ENCODE results near the gene UBE2I. TPM values are rescaled to one million over a fixed set of nuclear protein-coding genes. Genes with fewer than 3 reads are reported as not detected.

UBE2I gene
- total and polyA plus RNA-seq, 2 donors (not counting 1 experiment from before 2014, with no cell fraction given): 42.1 to 142 TPM

DNA sequence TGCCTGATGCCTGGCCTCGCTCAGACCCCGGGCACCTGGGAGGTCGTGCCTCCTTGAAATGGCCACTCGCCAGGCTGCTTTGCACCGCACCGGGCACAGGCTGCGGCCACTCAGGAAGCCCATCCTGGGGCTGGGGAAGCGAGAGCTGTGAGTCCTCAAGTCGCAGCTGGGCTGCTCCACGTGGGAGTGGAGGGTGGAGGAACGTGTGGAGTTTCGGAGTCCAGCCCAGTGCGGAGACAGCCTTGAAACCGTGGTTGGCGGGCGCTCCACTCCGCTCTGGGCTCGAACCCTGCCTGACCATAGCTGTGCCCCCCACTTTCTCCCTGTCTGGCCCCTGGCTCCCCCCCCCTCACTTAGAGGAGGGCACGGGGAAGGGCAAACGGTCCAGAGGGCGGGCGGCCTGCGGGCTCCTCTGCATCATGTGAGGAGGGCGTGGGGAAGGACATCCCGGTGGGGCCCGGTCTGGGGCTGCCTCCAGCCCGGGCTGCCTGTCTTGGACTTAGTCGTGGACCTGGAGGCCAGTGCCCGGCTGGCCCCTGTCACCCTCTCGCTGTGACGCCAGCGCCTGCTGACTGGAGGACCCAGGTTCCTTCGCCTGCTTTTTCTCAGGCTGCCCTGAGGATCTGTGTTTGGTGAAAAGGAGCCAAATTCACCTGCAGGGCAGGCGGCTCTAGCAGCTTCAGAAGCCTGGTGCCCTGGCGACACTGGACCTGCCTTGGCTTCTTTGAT, 2.5 kb downstream of the UBE2I start:
- no peak for TF ChIP-seq EZH2 (IDR thresholded peaks at IDR 0.05; ENCODE audit: low read length, missing control alignments)
- TF ChIP-seq, protein P1, sequence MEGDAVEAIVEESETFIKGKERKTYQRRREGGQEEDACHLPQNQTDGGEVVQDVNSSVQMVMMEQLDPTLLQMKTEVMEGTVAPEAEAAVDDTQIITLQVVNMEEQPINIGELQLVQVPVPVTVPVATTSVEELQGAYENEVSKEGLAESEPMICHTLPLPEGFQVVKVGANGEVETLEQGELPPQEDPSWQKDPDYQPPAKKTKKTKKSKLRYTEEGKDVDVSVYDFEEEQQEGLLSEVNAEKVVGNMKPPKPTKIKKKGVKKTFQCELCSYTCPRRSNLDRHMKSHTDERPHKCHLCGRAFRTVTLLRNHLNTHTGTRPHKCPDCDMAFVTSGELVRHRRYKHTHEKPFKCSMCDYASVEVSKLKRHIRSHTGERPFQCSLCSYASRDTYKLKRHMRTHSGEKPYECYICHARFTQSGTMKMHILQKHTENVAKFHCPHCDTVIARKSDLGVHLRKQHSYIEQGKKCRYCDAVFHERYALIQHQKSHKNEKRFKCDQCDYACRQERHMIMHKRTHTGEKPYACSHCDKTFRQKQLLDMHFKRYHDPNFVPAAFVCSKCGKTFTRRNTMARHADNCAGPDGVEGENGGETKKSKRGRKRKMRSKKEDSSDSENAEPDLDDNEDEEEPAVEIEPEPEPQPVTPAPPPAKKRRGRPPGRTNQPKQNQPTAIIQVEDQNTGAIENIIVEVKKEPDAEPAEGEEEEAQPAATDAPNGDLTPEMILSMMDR (conservative IDR thresholded peaks at IDR 0.05 in 1 of 2, IDR thresholded peaks at IDR 0.05 in 1 of 2; ENCODE audit: low read depth in 1 of 2, low read length in 2 of 2): no peak
- Histone ChIP-seq H3K27me3 (ENCODE audit: control insufficient read depth, insufficient read depth, low read length) (no peaks in the 10 kb centered on the region), H2AFZ (ENCODE audit: low read length) (no peak overlapping the region), H3K79me2 (ENCODE audit: control insufficient read depth, insufficient read depth, low read length) (peaks cover 68% of the 10 kb centered on the region), H4K20me1 (ENCODE audit: control insufficient read depth, extremely low read depth, insufficient read depth, low read length) (peaks cover 3% of the 10 kb centered on the region), H3K9ac (ENCODE audit: insufficient read depth, low read length) (peak overlapping the region; percentile 30), H3K4me1 (ENCODE audit: control insufficient read depth, extremely low read depth, insufficient read depth, low read length) (peaks cover 10% of the 10 kb centered on the region), H3K4me2 (ENCODE audit: extremely low read depth, insufficient read depth, low read length) (peak overlapping the region; percentile 73), H3K4me3 (replicated peaks in 1 of 4; ENCODE audit: control extremely low read depth in 1 of 4, insufficient read depth in 1 of 4, low read depth in 3 of 4, low read length in 4 of 4) (peak overlapping the region; percentile 66 to 96 (median 90)), H3K9me3 (ENCODE audit: control insufficient read depth, insufficient read depth, low read depth, low read length) (no peaks in the 10 kb centered on the region), H3K27ac (ENCODE audit: insufficient read depth, low read length) (peak overlapping the region; percentile 23), H3K36me3 (ENCODE audit: control insufficient read depth, insufficient read depth, low read length) (peaks cover 29% of the 10 kb centered on the region)
- peak in 1 of 2 donors; percentile 25 for DNase-seq (ENCODE audit: low read depth in 2 of 2)

DNA sequence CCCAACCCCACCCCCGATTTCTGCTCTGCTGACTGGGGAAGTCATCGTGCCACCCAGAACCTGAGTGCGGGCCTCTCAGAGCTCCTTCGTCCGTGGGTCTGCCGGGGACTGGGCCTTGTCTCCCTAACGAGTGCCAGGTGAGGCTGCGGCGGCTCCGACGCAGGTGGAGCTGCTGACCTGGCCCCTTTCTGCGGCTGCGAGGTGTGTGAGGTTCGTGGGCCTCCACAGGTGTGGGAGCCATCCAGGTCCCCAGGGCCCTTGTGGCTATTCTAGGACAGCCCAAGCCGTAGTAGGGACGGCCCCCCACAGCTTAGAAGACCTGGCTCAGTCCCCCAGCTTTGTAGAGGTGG, 3.0 kb downstream of the UBE2I start:
- Histone ChIP-seq H2AFZ (ENCODE audit: low read length) (no peak overlapping the region), H3K27ac (ENCODE audit: insufficient read depth, low read length) (peak overlapping the region; percentile 23), H3K9ac (ENCODE audit: insufficient read depth, low read length) (peak overlapping the region; percentile 30), H3K27me3 (ENCODE audit: control insufficient read depth, insufficient read depth, low read length) (no peaks in the 10 kb centered on the region), H3K36me3 (ENCODE audit: control insufficient read depth, insufficient read depth, low read length) (peaks cover 33% of the 10 kb centered on the region), H3K79me2 (ENCODE audit: control insufficient read depth, insufficient read depth, low read length) (peaks cover 73% of the 10 kb centered on the region), H4K20me1 (ENCODE audit: control insufficient read depth, extremely low read depth, insufficient read depth, low read length) (peaks cover 3% of the 10 kb centered on the region), H3K4me3 (replicated peaks in 1 of 4; ENCODE audit: control extremely low read depth in 1 of 4, insufficient read depth in 1 of 4, low read depth in 3 of 4, low read length in 4 of 4) (peak overlapping the region in 3 of 4 experiments; percentile 7 to 66 (median 19)), H3K4me1 (ENCODE audit: control insufficient read depth, extremely low read depth, insufficient read depth, low read length) (peaks cover 10% of the 10 kb centered on the region), H3K9me3 (ENCODE audit: control insufficient read depth, insufficient read depth, low read depth, low read length) (no peaks in the 10 kb centered on the region), H3K4me2 (ENCODE audit: extremely low read depth, insufficient read depth, low read length) (peak overlapping the region; percentile 73)
- no peak for TF ChIP-seq EZH2 (IDR thresholded peaks at IDR 0.05; ENCODE audit: low read length, missing control alignments)
- TF ChIP-seq, protein P1 (conservative IDR thresholded peaks at IDR 0.05 in 1 of 2, IDR thresholded peaks at IDR 0.05 in 1 of 2; ENCODE audit: low read depth in 1 of 2, low read length in 2 of 2): no peak
- no peak for DNase-seq (ENCODE audit: low read depth in 2 of 2)

DNA sequence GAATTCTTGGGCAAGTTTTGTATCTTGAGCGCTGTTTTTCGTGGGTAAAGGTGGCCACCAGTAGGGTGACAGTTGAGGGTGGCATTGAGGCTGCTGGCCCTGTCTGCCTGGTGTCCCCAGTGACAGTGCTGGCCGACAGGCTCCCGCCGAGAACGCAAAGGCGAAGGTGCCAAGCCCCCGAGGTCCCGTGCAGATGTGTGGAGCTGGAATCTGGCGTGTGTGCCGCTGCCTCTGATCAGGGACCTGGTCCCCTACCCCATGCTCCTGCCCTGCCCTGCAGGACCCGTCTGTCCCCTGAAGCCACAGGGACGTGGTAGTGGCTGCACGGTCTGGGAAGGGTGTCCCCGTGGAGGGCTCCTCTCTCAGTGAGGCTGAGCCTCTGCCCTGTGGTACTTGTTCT, 3.5 kb downstream of the UBE2I start:
- Histone ChIP-seq H3K4me3 (replicated peaks in 1 of 4; ENCODE audit: control extremely low read depth in 1 of 4, insufficient read depth in 1 of 4, low read depth in 3 of 4, low read length in 4 of 4) (no peak overlapping the region), H3K9me3 (ENCODE audit: control insufficient read depth, insufficient read depth, low read depth, low read length) (no peaks in the 10 kb centered on the region), H3K4me1 (ENCODE audit: control insufficient read depth, extremely low read depth, insufficient read depth, low read length) (peaks cover 10% of the 10 kb centered on the region), H3K9ac (ENCODE audit: insufficient read depth, low read length) (no peak overlapping the region), H3K36me3 (ENCODE audit: control insufficient read depth, insufficient read depth, low read length) (peaks cover 36% of the 10 kb centered on the region), H4K20me1 (ENCODE audit: control insufficient read depth, extremely low read depth, insufficient read depth, low read length) (peaks cover 3% of the 10 kb centered on the region), H2AFZ (ENCODE audit: low read length) (no peak overlapping the region), H3K27me3 (ENCODE audit: control insufficient read depth, insufficient read depth, low read length) (no peaks in the 10 kb centered on the region), H3K4me2 (ENCODE audit: extremely low read depth, insufficient read depth, low read length) (no peak overlapping the region), H3K79me2 (ENCODE audit: control insufficient read depth, insufficient read depth, low read length) (peaks cover 77% of the 10 kb centered on the region), H3K27ac (ENCODE audit: insufficient read depth, low read length) (no peak overlapping the region)
- TF ChIP-seq, protein P1 (conservative IDR thresholded peaks at IDR 0.05 in 1 of 2, IDR thresholded peaks at IDR 0.05 in 1 of 2; ENCODE audit: low read depth in 1 of 2, low read length in 2 of 2): no peak
- no peak for TF ChIP-seq EZH2 (IDR thresholded peaks at IDR 0.05; ENCODE audit: low read length, missing control alignments)
- DNase-seq (ENCODE audit: low read depth in 2 of 2): no peak

All from fibroblast of lung (primary cell).